NCI-H460 (cell line): ENCODE data around the gene ADAD2. TPM values are rescaled to one million over a fixed set of nuclear protein-coding genes. Genes with fewer than 3 reads are reported as not detected.

Experiments
- DNase-seq: peaks from one replicate; pipeline ENCODE4 v3.0.0-alpha.2; 2016; ENCODE audit warnings: low read depth; ENCODE audit errors: extremely low read depth
- polyA plus RNA-seq: library from polyadenylated mRNA; depleted of rRNA; stranded (reverse); fragments of >200 nt; gene quantifications from 2 replicates; pipeline ENCODE4 v1.2.3, GENCODE V29; 2014; cell fraction: nucleus; rRNA removed
- total RNA-seq: library from RNA; depleted of rRNA; stranded (reverse); fragments of >200 nt; shearing (Covaris generic); gene quantifications from 2 replicates; pipeline ENCODE4 v1.2.3, GENCODE V29; 2014; rRNA removed

Gene ADAD2
- not detected in 2 replicates for total RNA-seq
- polyA plus RNA-seq: not detected in 2 replicates

DNA sequence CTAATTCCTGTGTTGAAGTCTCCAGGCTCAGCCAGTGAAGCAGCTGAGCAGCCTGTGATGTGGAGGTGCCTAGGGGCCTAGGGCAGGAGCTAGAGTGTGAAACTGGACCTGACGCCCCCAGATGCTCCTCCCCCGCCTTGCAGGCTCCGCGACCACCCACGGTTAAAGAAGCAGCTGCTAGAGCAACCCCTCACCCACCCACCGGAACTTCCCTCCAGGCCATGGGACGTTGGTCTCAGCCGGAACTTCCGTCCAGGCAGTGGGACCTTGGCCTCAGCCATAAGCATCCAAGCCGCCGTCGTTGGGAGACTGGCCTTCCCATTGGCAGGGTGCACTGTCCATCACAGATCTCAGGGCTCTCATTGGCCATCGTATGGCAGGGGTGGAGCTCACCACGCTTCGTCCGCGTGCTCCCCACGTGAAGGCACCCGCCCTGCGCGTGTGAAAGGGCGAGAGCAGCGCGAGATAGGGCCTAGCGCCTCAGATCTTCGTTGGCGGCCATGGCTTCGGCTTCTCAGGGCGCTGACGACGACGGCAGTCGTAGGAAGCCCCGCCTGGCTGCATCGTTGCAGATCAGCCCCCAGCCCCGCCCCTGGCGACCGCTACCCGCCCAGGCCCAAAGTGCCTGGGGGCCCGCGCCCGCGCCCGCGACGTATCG is at the start of gene ADAD2:
Gene ADAD2, plus strand, starts transcription at position 427 of the 658 bp plus-strand sequence. Its CDS starts 74 bp downstream, at position 501.
- no peak for DNase-seq

DNA sequence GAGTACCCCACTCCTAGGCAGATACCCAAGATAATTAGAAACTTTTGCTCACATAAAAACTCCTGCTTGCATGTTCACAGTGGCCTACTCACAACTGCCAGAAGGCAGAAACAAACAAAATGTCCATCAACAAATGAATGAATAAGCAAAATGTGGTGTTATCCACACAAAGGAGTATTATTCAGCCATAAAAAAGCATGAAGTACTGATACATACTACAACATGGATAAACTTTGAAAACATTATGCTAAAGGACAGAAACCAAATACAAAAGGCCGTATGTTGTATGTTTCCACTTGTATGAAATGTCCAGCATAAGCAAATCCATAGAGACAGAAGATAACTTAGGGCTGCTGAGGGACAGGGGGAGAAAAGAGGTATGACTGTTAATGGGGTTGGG is 47.9 kb upstream of the ADAD2 start:
- DNase-seq: no peak

DNA sequence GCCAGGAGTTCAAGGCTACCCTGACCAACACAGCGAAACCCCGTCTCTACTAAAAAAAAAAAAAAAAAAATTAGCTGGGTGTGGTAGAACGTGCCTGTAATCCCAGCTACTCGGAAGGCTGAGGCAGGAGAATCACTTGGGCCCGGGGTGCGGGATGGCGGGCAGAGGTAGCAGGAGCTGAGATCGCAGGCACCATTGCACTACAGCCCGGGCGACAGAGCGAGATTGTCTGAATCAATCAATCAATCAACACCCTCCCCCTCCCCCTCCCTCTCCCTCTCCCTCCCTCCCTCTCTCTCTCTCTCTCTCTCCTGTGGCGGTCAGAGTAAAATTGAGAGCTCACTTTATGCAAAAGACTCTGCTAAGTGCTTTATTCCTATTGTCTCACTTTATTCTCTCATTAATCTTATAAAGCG is 47.2 kb upstream of the ADAD2 start:
- DNase-seq: no peak

DNA sequence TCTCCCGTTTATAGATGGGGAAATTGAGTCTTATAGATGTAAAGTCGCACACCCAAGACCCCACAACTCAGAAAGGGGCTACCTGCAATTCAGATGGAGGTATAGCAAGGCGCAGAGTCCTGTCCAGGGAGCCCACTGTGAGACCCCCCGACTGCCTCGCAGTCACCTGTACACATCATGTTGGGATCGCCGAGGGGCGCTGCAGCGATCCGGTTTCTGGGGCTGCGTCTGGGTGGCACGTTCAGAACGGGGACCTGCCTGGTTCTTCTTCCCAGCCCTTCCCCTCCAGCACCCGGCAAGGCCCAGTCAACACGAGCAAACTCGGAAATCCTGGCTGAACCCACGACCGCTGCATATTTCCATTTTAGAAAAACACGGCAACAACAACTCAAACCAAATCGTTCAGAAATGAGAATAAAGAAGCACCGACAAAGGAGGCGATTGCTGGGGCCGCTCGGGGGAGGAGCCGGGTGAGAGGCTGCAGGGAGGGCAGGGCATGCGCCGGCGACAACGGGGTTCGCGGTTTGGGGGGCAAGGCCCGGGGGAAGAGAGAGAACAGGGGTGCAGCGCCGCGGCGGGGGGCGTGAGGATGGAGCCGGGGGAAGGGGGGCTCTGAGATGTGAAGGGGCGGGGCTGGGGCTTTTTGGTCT is 46.6 kb upstream of the ADAD2 start:
- DNase-seq: no peak

DNA sequence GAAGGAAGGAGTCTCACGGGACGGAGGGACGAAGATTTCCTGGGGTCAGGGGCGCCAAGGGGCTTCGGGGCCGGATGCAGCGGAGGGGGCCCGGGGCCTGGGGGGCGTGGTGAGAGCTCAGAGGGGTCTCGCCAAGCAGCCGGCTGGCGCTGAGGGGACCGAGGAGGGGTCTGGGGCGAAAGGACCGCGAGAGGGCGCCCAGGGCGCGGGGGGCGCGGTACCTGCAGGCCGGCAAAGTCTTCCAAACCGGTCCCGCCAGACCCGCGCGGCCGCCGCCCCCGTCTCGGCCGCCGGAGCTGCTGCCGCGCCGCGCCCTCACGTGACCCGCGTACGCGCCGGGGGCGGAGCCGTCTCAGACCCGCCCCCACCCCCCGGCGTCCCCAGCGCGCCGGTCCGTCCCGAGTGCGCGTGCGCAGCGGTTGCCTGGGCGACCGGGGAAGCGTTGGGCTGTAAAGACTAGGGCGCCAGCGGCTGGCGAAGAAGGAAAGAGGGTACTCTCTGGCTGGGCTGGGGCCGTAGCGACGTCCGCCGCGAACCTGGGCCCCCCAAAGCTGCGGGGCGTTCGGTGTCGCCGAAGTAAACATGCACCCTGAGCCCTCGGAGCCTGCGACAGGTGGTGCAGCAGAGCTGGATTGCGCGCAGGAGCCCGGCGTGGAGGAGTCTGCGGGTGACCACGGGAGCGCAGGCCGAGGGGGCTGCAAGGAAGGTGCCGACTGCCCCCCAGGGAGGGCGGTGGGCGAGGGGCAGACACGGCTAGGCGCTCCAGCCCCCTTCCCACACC is 45.9 kb upstream of the ADAD2 start, which contains the start of the genes DNAAF1 and HSDL1:
Gene DNAAF1, plus strand, starts transcription at position 450 of the 781 bp plus-strand sequence. Its CDS starts 133 bp downstream, at position 583.
Gene HSDL1, minus strand, starts transcription at position 319 of the 781 bp plus-strand sequence. CDS start 13,856 bp downstream, outside the sequence.
- peak; percentile 76 for DNase-seq

DNA sequence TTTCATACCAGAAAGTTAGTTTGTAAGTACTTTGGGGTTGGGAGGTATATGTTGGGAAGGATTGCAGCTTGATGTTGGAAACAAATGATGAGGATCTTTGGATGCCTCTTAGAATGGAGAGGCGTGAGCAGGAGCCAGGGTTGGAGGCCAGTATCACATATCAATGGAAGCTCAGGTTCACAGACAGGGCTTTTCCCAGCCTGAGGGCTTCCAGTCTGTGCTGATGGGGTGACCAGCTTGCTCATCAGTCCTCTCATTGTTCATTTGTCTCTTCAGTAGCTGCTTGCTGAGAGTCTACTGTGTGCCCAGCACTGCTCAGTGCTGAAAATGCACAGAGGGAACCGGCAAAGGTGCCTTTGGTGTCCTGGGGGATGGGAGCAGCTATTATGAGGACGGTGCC is 40.0 kb upstream of the ADAD2 start:
- DNase-seq: no peak

DNA sequence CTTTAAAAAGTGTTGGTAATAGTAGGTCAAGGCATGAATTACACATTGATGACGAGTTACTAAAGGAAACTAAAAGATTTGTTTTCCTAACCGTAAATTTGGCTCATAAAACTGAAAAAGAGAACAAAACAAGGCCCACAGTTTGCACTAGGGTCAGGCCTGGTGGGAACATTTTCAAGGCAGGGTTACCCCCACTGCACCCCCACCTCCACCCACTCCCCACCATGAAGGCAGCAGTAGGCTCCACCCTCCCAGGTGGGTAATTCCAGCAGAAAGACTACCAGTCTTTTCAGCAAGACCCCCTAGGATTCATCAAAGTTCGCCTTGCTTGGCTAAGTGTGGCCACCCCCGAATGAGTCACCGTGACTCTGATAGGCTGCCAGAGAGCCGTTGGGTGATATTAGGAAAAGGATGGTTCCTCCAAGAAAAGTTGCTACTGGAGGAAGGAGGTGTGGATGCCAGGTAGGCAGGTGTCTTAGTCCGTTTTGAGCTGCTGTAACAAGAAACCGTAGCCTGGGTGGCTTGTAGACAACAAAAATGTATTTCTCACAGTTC is 37.2 kb upstream of the ADAD2 start:
- no peak for DNase-seq

DNA sequence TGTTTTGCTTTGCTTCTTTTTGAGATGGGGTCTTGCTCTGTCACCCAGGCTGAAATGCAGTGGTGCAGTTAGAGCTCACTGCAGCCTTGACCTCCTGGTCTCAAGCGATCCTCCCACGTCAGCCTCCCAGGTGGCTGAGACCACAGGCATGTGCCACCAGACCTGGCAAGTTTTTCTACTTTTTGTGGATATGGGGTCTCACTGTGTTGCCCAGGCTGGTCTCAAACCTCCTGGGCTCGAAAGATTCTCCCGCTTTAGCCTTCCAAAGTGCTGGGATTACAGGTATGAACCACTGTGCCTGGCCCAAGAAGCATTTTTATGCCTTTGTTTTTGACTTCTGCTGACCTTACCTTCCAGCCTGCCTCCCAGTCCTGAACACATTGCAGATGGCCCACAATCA is 35.7 kb upstream of the ADAD2 start:
- no peak for DNase-seq

DNA sequence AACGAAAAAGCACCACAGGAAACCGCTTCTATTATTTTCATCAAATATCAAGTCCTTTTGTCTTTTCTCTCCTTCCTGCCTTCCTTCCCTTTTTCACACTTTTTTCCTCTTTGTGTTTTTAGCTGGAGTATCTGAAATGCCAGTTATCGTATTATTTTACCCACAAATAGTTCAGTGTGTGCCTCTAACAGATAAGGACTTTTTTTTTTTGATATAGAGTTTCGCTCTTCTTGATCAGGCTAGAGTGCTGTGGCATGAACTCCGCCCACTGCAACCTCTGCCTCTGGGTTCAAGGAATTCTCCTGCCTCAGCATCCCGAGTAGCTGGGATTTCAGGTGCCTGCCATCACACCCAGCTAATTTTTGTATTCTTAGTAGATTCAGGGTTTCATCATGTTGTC is 35.2 kb upstream of the ADAD2 start:
- DNase-seq: no peak

DNA sequence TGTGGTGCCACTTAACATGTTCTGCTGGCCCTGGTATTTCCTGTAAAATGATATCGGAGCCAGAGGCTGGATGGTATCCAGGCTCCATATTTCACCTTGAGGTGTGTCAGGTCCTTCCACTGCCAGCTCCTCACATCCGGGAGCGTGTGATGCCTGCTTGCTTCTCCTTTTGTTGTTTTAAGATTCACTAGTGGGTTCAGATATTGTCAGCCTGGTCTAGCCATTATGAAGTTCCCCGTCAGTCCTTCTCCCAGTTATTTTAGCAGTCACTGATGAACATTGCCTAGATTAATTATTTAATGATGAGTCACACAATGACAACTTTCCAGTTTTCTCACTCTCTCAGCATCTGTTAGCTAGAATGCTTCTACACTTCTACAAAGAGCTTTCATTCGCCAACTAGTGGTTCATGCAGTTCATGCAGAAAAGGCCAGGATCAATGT is 34.6 kb upstream of the ADAD2 start:
- DNase-seq: no peak

DNA sequence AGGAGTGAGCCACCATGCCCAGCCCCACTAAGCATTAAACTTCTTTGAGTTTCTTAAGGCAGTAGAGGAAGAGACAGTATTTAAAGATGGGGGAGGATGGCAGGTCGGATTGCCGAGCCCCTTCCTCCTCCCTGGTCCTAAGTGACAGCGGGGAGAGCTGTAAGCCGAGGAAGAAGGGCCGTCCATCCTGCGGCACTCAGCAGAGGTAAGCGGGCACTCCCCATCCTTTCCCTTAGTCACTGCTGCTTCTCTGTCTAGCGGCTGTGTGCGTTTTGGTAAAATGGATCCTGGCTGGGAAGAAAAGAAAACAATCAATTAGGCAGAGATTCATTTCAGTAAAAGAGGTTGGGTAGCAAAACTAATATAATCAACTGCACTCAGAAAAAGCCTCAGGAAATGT is 31.9 kb upstream of the ADAD2 start:
- no peak for DNase-seq

DNA sequence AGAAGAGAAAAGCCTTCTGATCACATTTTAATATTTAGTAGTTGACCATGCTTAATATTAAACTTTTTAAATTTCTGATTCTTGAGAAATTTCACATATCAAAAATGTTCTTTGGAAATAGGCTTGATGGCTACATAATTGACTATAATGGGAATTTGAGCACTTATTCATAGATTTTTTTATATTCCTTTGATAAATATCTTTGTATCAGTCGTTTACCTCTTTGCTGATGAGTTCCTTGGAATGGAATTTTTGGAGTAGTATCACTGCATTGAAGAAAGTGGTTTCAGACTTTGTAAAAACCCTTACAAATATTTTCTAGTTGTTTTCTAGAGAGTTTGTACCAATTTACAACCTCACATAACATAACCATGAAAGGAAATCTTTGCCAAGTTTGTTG is 31.2 kb upstream of the ADAD2 start:
- no peak for DNase-seq

DNA sequence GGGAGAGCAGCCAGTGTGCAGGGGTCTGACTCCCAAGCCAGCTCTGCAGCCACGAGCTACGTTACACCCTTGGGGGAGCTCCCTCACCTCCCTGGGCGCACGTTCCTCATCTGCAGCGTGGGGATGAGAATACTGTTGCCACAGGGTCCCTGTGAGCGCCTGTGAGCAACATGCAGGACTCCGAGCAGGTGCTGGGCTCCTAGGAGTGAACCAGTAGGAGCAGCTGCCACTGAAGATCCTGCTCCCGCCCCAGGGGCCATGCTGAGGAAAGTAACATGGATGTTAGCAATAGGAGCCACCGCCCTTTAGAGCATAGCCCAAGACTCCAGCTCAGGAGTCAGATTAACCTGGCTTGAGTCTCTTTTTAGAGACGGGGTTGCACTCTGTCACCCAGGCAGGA is 29.9 kb upstream of the ADAD2 start:
- no peak for DNase-seq

DNA sequence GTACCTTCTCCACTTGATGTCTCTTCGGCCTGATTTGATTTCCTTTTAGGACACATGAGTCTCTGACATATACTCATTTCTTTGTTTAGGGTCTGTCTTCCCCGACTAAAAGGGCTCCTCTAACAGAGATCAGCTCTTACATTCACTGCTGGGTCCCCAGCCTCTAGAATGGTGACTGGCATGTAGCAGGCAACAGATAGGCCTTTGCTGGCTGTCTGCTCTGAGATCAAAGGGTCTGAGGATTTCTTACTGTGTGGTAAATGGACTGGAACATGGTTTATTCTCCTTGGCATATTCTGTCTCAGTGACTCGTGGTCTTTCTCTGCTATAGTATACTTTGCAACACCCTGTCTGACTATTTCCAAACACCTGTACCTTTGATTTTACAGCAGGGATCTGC is 29.2 kb upstream of the ADAD2 start:
- no peak for DNase-seq

DNA sequence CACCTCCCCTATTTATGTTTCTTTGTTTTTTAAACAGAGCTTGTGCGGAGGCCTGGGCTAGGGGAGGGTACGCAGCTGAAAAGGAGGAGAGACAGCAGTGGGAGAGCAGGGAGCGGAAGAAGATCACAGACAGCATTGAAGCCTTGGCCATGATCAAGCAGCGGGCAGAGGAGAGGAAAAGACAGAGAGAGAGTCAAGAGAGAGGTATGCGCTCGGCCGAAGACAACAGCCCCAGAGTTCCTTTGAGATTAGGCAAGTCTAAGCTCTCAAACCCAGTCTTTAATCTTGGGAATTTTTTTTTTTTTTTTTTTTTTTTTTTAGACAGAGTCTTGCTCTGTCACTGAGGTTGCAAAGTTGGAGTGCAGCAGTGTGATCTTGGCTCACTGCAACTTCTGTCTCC is 25.2 kb upstream of the ADAD2 start:
- no peak for DNase-seq

DNA sequence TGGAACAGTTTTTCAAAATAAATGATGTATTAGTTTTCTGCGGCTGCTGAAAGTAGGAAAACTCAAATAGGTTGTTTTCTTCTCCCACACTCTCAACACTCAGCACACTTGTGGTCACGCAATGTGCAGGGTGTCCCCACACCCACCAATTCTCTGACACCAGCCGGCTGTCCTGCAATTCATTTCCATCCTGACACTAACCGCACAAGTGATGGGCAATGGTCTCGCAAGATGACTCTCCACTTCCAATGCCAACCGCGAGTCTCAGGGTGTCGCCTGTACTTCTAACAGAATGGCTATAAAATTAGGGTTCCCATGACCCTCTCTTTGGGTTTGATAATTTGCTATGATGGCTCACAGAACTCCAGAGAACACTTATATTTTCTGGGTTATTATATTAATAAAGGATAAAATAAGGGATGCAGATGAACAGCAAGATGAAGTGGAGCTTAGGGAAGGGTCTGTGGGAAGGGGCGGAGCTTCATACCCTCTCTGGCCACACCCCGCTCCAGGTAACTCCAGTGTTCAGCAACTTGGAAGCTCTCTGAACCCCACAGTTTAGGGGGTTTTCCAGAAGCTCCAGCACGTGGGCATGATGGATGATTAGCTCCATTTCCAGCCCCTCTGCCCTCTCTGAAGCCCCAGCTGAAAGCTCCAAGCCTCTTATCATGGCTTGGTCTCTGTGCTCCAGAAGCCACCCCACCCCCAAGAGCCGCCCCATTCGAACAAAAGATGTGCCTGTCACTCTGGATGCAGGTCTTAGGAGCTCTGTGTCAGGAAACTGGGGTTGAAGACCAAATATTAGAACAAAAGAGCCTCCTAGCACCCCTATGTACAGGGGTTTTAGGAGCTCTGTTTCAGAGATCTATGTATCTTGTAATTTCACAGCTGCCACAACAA is 23.9 kb upstream of the ADAD2 start:
- DNase-seq: no peak

DNA sequence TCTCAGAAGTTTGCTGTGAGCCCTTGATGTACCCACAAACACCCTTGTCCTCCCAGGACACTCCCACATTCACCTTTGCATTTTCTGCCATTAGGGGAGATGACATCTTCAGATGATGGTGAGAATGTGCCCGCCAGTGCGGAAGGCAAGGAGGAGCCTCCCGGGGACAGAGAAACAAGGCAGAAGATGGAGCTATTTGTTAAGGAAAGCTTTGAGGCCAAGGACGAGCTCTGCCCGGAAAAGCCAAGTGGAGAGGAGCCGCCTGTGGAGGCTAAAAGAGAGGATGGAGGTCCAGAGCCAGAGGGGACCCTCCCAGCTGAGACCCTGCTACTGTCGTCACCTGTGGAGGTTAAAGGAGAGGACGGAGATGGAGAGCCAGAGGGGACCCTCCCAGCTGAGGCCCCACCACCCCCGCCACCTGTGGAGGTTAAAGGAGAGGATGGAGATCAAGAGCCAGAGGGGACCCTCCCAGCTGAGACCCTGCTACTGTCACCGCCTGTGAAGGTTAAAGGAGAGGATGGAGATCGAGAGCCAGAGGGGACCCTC is 21.1 kb upstream of the ADAD2 start:
- DNase-seq: no peak

DNA sequence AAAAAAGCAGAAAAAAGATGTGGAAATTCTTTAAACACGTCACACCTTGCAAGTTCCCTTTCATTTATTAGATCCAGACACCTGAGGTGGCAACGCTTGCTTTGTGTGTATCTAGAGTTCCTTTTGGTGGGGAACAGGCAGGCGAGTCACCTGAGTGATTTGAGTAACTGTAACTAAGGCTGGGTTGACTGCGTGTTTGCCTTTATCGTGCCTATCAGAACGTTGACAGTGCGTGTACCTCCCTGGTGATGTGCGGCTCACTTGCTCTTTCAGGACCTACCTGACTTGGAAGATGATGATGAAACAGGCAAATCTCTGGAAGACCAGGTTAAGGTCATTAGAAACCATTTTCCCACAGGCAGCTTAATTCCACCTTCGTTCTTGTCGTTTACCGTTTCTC is 16.6 kb upstream of the ADAD2 start:
- DNase-seq: no peak

DNA sequence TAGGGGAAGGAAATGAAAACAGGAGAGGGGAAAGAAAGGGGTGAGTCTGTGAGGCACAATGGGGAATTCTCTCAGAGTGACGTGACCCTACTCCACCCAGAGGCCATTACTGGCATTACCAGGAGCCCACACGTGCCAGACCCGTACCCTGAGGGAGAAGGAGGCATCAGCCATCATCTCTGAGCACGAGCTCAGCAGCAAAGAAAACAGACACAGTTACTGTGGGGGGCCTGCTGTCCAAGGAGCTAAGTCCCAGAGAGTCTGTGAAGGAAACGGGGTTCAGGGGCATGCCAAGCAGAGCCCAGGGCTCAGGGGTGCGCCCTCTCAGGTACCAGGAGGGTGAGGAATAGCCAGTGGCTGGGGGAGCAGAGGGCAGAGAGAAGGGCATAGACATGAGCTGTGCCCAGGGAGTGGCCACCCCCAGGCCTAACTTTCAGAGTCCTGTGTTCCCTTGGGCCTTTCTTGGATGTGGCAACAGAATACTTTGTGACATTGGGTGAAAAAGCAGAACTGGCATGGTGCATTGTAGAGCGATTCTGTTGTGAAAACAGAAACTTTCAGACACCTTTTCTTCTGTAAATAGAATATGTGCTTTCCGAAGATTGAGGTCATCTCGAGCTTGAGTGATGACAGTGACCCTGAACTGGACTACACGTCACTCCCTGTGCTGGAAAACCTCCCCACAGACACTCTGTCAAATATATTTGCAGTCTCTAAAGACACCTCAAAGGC is 15.4 kb upstream of the ADAD2 start:
- DNase-seq: no peak
